ENCODE results near the gene TULP1. TPM values are rescaled to one million over a fixed set of nuclear protein-coding genes. Genes with fewer than 3 reads are reported as not detected.

TULP1 gene
- total and polyA plus RNA-seq, 9 donors = 0.80 to 2.8 (median 1.9) TPM

DNA sequence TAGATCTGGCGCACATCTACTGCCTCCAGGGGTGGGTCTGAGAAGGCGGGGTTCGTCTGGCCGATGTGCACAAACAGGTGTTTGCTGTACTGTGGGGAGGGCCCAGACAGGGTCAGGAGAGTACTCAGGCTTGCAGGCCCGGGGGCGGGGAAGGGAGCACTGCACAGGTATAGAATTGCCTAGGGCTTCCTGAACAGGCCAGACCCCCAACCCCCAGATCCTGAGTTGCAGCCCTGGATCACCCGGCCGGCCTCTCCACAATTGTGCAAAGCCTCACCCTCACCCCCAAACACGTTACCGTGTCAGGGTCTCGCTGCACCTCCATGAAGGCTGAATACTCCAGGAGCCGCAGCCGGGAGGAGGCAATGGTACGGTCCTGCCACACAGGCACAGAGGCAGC, 36.7 kb downstream of the TULP1 start:
- 75% methylated on average over 11 of the region's 14 CpGs for WGBS (ENCODE audit: insufficient coverage)
- Histone ChIP-seq H3K36me3 (ENCODE audit: control insufficient read depth, insufficient read depth, low read length) (peaks cover 79% of the 10 kb centered on the region), H3K4me1 (ENCODE audit: control insufficient read depth, insufficient read depth, low read length) (peaks cover 7% of the 10 kb centered on the region), H3K27ac (ENCODE audit: low read length) (no peak overlapping the region), H3K9me3 (replicated peaks; ENCODE audit: control insufficient read depth, low read depth, low read length) (no peaks in the 10 kb centered on the region), H3K4me3 (ENCODE audit: low read length) (no peak overlapping the region), H3K27me3 (ENCODE audit: control insufficient read depth, insufficient read depth, low read length) (no peaks in the 10 kb centered on the region)
- DNase-seq = no peak

DNA sequence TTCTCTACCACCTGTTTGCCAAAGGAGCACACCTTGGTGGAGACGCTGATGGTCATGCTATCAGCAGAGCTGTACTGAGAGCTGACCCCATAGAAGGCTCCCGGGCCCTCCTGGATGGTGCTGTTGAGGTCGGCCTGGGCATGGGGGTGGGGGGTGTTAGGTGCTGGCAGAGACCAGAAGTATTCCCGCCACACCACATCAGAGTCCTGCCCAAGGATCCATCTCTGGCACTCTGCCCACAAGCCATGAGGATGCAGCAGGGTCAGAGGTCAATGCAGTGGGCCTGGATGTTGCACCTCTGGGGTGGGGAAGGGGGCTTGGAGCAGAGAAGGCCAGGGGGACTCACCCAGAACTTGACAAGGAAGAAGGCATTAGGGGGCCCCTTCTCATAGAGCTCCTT, 37.1 kb downstream of the TULP1 start:
- DNase-seq = no peak
- H3K4me1 ChIP-seq (ENCODE audit: control insufficient read depth, insufficient read depth, low read length) = peaks cover 11% of the 10 kb centered on the region
- no peaks in the 10 kb centered on the region for H3K9me3 ChIP-seq (replicated peaks; ENCODE audit: control insufficient read depth, low read depth, low read length)
- no CpG with 5 or more reads among the region's 4 CpGs for WGBS (ENCODE audit: insufficient coverage)
- no peaks in the 10 kb centered on the region for H3K27me3 ChIP-seq (ENCODE audit: control insufficient read depth, insufficient read depth, low read length)
- no peak overlapping the region for H3K27ac ChIP-seq (ENCODE audit: low read length)
- no peak overlapping the region for H3K4me3 ChIP-seq (ENCODE audit: low read length)
- peaks cover 79% of the 10 kb centered on the region for H3K36me3 ChIP-seq (ENCODE audit: control insufficient read depth, insufficient read depth, low read length)

DNA sequence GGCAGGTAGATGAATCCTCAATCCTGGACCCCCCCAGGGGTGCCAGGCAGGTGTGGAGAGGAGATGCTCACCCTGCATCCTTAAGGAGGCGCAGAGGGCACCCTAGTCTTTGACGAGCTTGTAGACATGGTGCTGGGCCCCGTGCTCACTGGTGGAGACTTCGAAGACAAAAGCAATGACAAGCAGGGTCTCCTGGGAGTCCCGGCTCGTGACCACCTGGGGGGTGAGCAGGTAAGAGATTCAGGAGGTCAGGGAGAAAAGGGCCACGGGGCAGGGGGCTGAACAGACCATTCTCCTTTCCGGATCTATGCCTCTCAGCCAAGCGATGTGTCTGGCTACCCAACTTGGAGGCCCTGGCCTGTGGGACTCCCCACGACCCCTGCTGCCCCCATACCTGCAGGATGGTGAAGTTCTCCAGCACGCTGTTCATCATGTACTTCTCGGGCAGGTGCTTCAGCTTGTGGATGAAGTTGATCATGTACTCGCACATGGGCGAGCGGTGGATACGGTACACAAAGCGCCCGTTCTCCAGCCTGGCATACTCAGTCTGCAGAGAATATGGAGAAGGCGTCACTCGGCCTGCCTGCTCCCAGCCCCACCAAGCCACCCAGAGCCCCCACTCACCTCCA, 37.6 kb downstream of the TULP1 start:
- Histone ChIP-seq H3K27ac (ENCODE audit: low read length) (no peak overlapping the region), H3K36me3 (ENCODE audit: control insufficient read depth, insufficient read depth, low read length) (peaks cover 80% of the 10 kb centered on the region), H3K27me3 (ENCODE audit: control insufficient read depth, insufficient read depth, low read length) (no peaks in the 10 kb centered on the region), H3K4me1 (ENCODE audit: control insufficient read depth, insufficient read depth, low read length) (peaks cover 16% of the 10 kb centered on the region), H3K9me3 (replicated peaks; ENCODE audit: control insufficient read depth, low read depth, low read length) (no peaks in the 10 kb centered on the region), H3K4me3 (ENCODE audit: low read length) (no peak overlapping the region)
- WGBS (ENCODE audit: insufficient coverage) = 81% methylated on average over 18 of the region's 20 CpGs
- no peak for DNase-seq

DNA sequence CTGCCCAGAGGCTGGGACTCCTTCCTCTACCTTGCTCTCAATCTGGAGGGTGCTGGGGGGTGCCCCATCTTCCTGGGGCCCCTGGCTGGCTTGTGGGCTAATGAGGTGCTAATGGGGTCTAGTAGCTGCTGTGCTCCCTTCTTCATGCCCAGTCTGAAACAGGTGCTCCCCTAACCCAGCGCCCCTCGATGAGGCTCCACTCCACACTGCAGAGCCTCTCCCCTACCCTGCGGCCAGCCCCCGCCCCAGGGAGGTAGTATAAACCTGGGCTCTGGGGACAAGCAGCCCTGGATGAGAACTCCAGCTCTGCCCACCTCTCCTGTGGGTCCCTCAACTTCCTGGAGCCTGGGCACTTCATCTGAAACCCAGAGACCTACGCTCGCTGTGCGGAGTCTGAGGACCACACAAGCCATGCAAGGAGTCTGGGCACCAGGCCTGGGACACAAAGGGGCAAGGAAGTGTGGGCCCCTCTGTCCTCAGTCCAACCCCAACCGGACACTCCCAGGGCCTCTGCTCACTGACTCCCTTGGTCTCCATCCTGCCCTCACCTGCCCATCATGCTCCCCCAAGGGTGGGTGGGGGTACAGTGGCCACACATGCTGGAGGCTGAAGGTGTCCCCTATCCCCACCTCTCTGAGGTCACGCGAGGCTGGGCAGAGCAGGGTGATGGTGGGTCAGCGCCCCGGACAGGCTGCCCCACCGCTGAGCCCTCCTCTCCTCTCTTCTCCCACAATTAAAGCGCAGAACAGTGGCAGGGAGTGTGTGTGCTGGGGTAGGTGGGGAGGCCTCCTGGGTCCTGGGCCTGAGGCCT, 38.4 kb downstream of the TULP1 start:
- Histone ChIP-seq H3K4me3 (ENCODE audit: low read length) (no peak overlapping the region), H3K27me3 (ENCODE audit: control insufficient read depth, insufficient read depth, low read length) (no peaks in the 10 kb centered on the region), H3K9me3 (replicated peaks; ENCODE audit: control insufficient read depth, low read depth, low read length) (no peaks in the 10 kb centered on the region), H3K36me3 (ENCODE audit: control insufficient read depth, insufficient read depth, low read length) (peaks cover 79% of the 10 kb centered on the region), H3K27ac (ENCODE audit: low read length) (no peak overlapping the region), H3K4me1 (ENCODE audit: control insufficient read depth, insufficient read depth, low read length) (peaks cover 21% of the 10 kb centered on the region)
- DNase-seq = no peak
- WGBS (ENCODE audit: insufficient coverage) = 79% methylated on average over 5 of the region's 14 CpGs

DNA sequence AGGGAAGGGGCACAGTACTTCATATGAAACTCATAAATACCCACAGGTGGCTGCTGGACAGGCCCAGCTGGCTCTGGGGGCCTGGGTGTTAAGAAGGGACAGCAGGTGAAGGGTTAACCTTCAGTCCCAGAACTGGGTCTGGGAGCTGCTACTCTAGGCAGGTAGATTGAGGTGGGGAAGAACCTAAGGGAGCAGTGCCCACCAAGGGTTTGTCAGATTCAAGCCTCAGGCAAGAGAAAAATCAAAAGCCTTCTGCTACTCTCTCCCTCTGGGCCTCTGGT, 38.9 kb downstream of the TULP1 start:
- DNase-seq = no peak
- peaks cover 21% of the 10 kb centered on the region for H3K4me1 ChIP-seq (ENCODE audit: control insufficient read depth, insufficient read depth, low read length)
- H3K4me3 ChIP-seq (ENCODE audit: low read length) = no peak overlapping the region
- no peak overlapping the region for H3K27ac ChIP-seq (ENCODE audit: low read length)
- no peaks in the 10 kb centered on the region for H3K9me3 ChIP-seq (replicated peaks; ENCODE audit: control insufficient read depth, low read depth, low read length)
- H3K27me3 ChIP-seq (ENCODE audit: control insufficient read depth, insufficient read depth, low read length) = no peaks in the 10 kb centered on the region
- H3K36me3 ChIP-seq (ENCODE audit: control insufficient read depth, insufficient read depth, low read length) = peaks cover 82% of the 10 kb centered on the region

DNA sequence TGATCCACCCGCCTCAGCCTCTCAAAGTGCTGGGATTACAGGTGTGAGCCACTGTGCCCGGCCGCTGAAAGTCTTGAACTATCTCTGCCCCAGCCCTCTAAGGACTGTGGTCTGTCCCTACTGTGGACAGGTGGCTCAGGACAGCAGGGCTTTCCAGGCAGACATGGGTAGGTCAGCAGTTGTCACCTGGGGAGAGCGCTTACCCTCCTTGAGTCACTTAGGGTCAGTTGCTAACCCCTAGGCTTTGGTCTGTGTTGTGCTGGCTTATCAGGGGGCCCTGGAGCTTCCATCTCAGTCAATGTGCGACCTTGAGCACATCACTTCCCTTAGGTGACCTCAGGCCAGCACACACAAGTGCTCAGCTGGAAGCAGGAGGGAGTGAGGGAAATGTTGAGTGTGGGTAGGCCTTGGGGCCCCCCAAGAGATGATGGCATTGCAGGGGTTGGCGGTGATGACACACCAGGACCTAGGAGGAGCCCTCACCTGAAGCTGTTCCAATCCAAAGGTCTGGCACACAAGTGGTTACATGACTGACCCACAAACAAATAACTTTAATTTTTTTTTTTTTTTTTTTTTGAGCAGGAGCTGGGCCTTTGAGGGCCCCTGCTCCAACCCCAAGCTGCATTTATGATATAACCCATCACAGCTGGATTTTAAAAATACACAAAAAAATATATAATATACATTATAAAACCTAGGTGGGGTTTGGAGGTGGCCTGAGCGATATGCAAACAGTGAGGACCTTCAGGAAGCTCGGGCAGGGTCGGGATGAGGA, 39.4 kb downstream of the TULP1 start:
- 85% methylated on average over 4 of the region's 9 CpGs for WGBS (ENCODE audit: insufficient coverage)
- no peaks in the 10 kb centered on the region for H3K27me3 ChIP-seq (ENCODE audit: control insufficient read depth, insufficient read depth, low read length)
- no peak overlapping the region for H3K27ac ChIP-seq (ENCODE audit: low read length)
- peaks cover 21% of the 10 kb centered on the region for H3K4me1 ChIP-seq (ENCODE audit: control insufficient read depth, insufficient read depth, low read length)
- DNase-seq = no peak
- no peaks in the 10 kb centered on the region for H3K9me3 ChIP-seq (replicated peaks; ENCODE audit: control insufficient read depth, low read depth, low read length)
- H3K36me3 ChIP-seq (ENCODE audit: control insufficient read depth, insufficient read depth, low read length) = peaks cover 80% of the 10 kb centered on the region
- no peak overlapping the region for H3K4me3 ChIP-seq (ENCODE audit: low read length)

DNA sequence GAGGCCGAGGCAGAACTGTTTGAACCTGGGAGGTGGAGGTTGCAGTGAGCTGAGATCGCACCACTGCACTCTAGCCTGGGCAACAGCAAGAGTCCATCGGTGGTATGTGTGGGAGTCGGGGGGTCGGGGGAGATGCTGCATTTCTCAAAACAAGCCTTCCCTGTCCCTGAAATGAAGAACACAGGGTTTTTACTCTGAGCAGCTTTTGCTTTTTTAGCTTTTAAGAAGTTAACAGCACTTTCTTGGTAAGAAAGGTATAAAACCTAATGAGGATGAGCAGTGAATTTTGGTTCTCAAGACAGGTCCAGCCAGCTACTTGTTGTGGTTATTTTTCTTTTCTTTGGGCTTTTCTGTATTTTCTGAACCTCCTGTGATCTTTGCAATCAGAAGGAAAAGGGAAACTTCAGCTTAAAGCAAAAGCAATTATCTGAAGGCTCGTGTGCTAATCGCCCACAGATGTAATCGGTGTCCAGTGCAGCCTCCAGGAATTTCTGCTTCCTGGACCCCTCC, 40.8 kb downstream of the TULP1 start:
- no peaks in the 10 kb centered on the region for H3K27me3 ChIP-seq (ENCODE audit: control insufficient read depth, insufficient read depth, low read length)
- whole genome bisulfite sequencing (ENCODE audit: insufficient coverage) = 81% methylated on average over 2 of the region's 8 CpGs
- DNase-seq = no peak
- H3K4me1 ChIP-seq (ENCODE audit: control insufficient read depth, insufficient read depth, low read length) = peaks cover 29% of the 10 kb centered on the region
- no peaks in the 10 kb centered on the region for H3K9me3 ChIP-seq (replicated peaks; ENCODE audit: control insufficient read depth, low read depth, low read length)
- peaks cover 71% of the 10 kb centered on the region for H3K36me3 ChIP-seq (ENCODE audit: control insufficient read depth, insufficient read depth, low read length)
- H3K27ac ChIP-seq (ENCODE audit: low read length) = no peak overlapping the region
- no peak overlapping the region for H3K4me3 ChIP-seq (ENCODE audit: low read length)

DNA sequence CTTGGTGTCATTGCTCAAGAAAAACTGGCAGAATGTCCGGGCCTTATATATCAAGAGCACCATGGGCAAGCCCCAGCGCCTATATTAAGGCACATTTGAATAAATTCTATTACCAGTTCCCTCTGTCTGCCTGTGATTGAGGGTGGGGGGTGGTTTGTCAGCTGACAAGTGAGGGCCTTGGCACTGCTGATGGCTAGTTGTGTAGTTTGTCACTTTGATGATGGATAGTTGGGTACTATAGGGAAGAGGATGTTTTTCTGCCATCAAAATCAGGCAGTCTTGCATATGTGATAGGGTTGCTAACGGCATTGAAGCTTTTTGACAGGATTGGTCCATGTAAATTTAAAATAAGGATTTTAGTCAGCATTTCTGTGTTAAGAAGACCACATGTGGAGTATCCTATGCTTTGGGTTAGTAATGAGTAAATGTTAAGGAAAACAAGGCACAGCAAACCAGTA, 42.0 kb downstream of the TULP1 start:
- H3K4me3 ChIP-seq (ENCODE audit: low read length) = no peak overlapping the region
- no peaks in the 10 kb centered on the region for H3K9me3 ChIP-seq (replicated peaks; ENCODE audit: control insufficient read depth, low read depth, low read length)
- DNase-seq = no peak
- H3K4me1 ChIP-seq (ENCODE audit: control insufficient read depth, insufficient read depth, low read length) = peaks cover 29% of the 10 kb centered on the region
- WGBS (ENCODE audit: insufficient coverage) = 61% methylated on average over 2 of the region's 3 CpGs
- H3K27me3 ChIP-seq (ENCODE audit: control insufficient read depth, insufficient read depth, low read length) = no peaks in the 10 kb centered on the region
- H3K27ac ChIP-seq (ENCODE audit: low read length) = no peak overlapping the region
- peaks cover 75% of the 10 kb centered on the region for H3K36me3 ChIP-seq (ENCODE audit: control insufficient read depth, insufficient read depth, low read length)

DNA sequence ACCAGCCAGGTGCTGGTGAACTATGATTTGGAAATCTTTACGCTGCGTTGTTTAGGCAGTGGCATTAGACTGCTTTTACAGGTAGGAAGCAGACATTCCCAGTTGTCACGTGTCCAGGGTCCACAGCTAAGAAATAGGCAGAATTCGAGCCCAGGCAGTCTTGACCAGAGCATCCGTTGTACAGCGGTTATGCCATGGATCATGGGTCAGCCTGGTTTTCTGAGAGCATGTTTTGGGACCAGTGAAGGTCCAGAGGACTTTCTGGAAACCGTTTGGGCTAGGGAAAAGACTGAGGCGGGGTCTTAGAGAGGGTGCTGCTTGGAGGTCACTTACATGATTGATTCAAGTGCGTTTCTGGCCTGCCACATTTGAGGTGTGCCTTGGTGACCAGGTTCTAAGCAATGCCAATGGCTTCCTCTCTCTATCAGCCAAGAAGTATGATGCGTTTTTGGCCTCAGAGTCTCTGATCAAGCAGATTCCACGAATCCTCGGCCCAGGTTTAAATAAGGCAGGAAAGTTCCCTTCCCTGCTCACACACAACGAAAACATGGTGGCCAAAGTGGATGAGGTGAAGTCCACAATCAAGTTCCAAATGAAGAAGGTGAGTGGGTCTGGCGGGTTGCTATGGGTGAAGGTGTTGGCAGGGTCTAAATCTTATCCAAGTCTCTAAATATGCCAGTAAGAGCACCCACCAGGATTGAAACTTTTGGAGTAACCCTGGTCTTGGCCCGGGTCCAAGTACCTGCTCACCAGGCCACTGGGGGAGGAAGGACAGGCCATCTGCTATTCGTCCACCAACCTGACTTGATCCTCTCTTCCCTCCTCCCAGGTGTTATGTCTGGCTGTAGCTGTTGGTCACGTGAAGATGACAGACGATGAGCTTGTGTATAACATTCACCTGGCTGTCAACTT, 42.7 kb downstream of the TULP1 start:
- no peaks in the 10 kb centered on the region for H3K27me3 ChIP-seq (ENCODE audit: control insufficient read depth, insufficient read depth, low read length)
- H3K9me3 ChIP-seq (replicated peaks; ENCODE audit: control insufficient read depth, low read depth, low read length) = no peaks in the 10 kb centered on the region
- peak overlapping the region; percentile 87 for H3K4me3 ChIP-seq (ENCODE audit: low read length)
- DNase-seq = no peak
- WGBS (ENCODE audit: insufficient coverage) = 18% methylated on average over 9 of the region's 18 CpGs
- peaks cover 74% of the 10 kb centered on the region for H3K36me3 ChIP-seq (ENCODE audit: control insufficient read depth, insufficient read depth, low read length)
- peak overlapping the region; percentile 96 for H3K27ac ChIP-seq (ENCODE audit: low read length)
- H3K4me1 ChIP-seq (ENCODE audit: control insufficient read depth, insufficient read depth, low read length) = peaks cover 29% of the 10 kb centered on the region
